NB4 (cell line): ENCODE results near the gene OMD.

ENCODE experiments used
- DNase-seq: peaks from one replicate; pipeline ENCODE4 v3.0.0; 2010; ENCODE audit warnings: low read depth
- H3K4me3 ChIP-seq: one replicate; pipeline ENCODE4 v1.5.1; 2011; ENCODE audit warnings: mild to moderate bottlenecking, low read depth, low read length, moderate library complexity
- CTCF ChIP-seq: IDR thresholded peaks from one replicate; pipeline ENCODE4 v1.5.1; 2012; ENCODE audit warnings: low read depth, low read length
- MAX ChIP-seq: IDR thresholded peaks from 2 replicates; pipeline ENCODE4 v1.6.1; 2011; ENCODE audit warnings: low read depth, low read length
- MYC ChIP-seq: IDR thresholded peaks from 2 replicates; pipeline ENCODE4 v1.6.1; 2011; ENCODE audit warnings: low read depth, low read length
- POLR2A ChIP-seq: IDR thresholded peaks from 2 replicates; pipeline ENCODE4 v1.6.1; 2011; ENCODE audit warnings: mild to moderate bottlenecking; ENCODE audit not compliant: insufficient read length; ENCODE audit errors: extremely low read depth

The OMD gene

GRCh38 chr9:92384375-92384774 lies 39.9 kb downstream of the OMD start:
- TF ChIP-seq MAX, result no peak
- no peak for TF ChIP-seq CTCF
- TF ChIP-seq MYC, result no peak
- TF ChIP-seq POLR2A, result no peak
- DNase-seq, result no peak
- no peak overlapping the region for H3K4me3 ChIP-seq

GRCh38 chr9:92381775-92382174 lies 42.5 kb downstream of the OMD start:
- DNase-seq, result no peak
- TF ChIP-seq MYC (no peak), POLR2A (no peak), MAX (no peak), CTCF (no peak)
- no peak overlapping the region for H3K4me3 ChIP-seq

- H3K4me3 ChIP-seq, result no peak overlapping the region
- TF ChIP-seq MYC (no peak), POLR2A (no peak), CTCF (no peak), MAX (no peak)
- DNase-seq, result no peak
Measured at GRCh38 chr9:92380603-92381002, 43.7 kb downstream of the OMD start.

- TF ChIP-seq MYC (no peak), CTCF (no peak), POLR2A (no peak), MAX (no peak)
- DNase-seq, result no peak
- H3K4me3 ChIP-seq, result no peak overlapping the region
Measured at GRCh38 chr9:92378865-92379560, 45.3 kb downstream of the OMD start.

- no peak for DNase-seq
- no peak overlapping the region for H3K4me3 ChIP-seq
- TF ChIP-seq CTCF (no peak), POLR2A (no peak), MAX (no peak), MYC (no peak)
Measured at GRCh38 chr9:92377876-92378275, 46.4 kb downstream of the OMD start.

GRCh38 chr9:92373167-92373566 lies 51.1 kb downstream of the OMD start:
- TF ChIP-seq POLR2A (no peak), MAX (no peak), CTCF (no peak), MYC (no peak)
- H3K4me3 ChIP-seq, result no peak overlapping the region
- DNase-seq, result no peak
